Measurements from ENCODE around the gene CMTM2.

DNA sequence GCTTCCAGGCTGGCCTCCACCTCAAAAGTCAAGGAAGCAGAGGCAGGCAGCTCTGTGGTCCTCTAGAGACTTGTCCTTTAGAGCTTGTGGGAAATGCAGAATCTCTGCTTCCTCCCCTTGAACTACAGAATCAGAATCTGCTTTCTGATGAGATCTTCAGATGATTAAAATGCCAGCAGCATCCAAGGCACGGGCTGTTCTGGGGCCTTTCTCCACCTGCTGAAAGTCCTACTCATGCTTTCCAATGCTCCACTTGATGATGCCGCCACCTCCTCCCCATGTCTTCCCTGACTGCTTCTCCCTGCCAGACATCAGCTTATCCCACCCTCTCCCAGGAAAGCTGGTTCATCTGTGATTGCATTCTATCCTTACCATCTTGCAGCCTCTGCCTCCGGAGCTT is 58.5 kb downstream of the CMTM2 start:
- TF ChIP-seq, protein P1, sequence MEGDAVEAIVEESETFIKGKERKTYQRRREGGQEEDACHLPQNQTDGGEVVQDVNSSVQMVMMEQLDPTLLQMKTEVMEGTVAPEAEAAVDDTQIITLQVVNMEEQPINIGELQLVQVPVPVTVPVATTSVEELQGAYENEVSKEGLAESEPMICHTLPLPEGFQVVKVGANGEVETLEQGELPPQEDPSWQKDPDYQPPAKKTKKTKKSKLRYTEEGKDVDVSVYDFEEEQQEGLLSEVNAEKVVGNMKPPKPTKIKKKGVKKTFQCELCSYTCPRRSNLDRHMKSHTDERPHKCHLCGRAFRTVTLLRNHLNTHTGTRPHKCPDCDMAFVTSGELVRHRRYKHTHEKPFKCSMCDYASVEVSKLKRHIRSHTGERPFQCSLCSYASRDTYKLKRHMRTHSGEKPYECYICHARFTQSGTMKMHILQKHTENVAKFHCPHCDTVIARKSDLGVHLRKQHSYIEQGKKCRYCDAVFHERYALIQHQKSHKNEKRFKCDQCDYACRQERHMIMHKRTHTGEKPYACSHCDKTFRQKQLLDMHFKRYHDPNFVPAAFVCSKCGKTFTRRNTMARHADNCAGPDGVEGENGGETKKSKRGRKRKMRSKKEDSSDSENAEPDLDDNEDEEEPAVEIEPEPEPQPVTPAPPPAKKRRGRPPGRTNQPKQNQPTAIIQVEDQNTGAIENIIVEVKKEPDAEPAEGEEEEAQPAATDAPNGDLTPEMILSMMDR (conservative IDR thresholded peaks at IDR 0.05 in 1 of 2, IDR thresholded peaks at IDR 0.05 in 1 of 2; ENCODE audit: low read depth in 1 of 2, low read length in 2 of 2): no peak
- TF ChIP-seq EZH2 (IDR thresholded peaks at IDR 0.05; ENCODE audit: low read length, missing control alignments): no peak

Data from fibroblast of lung (primary cell).